HL-60 (cell line): ENCODE data around the gene B3GNT9.

Source experiments
- GABPA ChIP-seq: IDR thresholded peaks from 2 replicates; pipeline ENCODE4 v1.6.1; 2012; ENCODE audit warnings: low read depth
- TF ChIP-seq, protein P1 (sequence below): IDR thresholded peaks from one replicate; pipeline ENCODE4 v1.5.1; 2011; ENCODE audit warnings: low read length, control low read depth, inconsistent platforms; ENCODE audit not compliant: insufficient read depth
- TF ChIP-seq, protein P2 (sequence below): IDR thresholded peaks from 2 replicates; pipeline ENCODE4 v1.6.1; 2012; ENCODE audit warnings: low read depth; ENCODE audit not compliant: insufficient replicate concordance

DNA sequence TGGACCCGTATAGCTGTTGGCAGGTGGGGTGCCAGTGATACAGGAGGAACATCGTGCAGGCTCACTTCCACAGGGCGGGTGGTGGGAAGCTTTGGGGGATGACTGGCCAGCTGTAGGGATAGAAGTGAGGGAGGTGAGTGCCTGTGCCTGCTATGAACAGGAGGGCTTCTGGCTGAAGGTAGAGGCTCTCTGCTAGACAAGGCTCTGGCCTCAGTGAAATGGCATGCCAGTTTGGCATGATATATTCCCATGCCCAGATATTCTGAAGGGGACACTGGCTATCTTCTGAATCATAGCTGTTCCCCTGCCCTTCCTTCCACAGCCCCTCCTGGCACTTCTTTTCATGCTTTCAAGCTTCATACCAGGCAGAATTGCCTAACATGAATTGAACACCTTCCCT lies 21.9 kb downstream of the B3GNT9 start:
- TF ChIP-seq, protein P1, sequence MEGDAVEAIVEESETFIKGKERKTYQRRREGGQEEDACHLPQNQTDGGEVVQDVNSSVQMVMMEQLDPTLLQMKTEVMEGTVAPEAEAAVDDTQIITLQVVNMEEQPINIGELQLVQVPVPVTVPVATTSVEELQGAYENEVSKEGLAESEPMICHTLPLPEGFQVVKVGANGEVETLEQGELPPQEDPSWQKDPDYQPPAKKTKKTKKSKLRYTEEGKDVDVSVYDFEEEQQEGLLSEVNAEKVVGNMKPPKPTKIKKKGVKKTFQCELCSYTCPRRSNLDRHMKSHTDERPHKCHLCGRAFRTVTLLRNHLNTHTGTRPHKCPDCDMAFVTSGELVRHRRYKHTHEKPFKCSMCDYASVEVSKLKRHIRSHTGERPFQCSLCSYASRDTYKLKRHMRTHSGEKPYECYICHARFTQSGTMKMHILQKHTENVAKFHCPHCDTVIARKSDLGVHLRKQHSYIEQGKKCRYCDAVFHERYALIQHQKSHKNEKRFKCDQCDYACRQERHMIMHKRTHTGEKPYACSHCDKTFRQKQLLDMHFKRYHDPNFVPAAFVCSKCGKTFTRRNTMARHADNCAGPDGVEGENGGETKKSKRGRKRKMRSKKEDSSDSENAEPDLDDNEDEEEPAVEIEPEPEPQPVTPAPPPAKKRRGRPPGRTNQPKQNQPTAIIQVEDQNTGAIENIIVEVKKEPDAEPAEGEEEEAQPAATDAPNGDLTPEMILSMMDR = no peak
- TF ChIP-seq, protein P2, sequence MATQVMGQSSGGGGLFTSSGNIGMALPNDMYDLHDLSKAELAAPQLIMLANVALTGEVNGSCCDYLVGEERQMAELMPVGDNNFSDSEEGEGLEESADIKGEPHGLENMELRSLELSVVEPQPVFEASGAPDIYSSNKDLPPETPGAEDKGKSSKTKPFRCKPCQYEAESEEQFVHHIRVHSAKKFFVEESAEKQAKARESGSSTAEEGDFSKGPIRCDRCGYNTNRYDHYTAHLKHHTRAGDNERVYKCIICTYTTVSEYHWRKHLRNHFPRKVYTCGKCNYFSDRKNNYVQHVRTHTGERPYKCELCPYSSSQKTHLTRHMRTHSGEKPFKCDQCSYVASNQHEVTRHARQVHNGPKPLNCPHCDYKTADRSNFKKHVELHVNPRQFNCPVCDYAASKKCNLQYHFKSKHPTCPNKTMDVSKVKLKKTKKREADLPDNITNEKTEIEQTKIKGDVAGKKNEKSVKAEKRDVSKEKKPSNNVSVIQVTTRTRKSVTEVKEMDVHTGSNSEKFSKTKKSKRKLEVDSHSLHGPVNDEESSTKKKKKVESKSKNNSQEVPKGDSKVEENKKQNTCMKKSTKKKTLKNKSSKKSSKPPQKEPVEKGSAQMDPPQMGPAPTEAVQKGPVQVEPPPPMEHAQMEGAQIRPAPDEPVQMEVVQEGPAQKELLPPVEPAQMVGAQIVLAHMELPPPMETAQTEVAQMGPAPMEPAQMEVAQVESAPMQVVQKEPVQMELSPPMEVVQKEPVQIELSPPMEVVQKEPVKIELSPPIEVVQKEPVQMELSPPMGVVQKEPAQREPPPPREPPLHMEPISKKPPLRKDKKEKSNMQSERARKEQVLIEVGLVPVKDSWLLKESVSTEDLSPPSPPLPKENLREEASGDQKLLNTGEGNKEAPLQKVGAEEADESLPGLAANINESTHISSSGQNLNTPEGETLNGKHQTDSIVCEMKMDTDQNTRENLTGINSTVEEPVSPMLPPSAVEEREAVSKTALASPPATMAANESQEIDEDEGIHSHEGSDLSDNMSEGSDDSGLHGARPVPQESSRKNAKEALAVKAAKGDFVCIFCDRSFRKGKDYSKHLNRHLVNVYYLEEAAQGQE = no peak
- no peak for TF ChIP-seq GABPA
